K562 (cell line): ENCODE data around the gene TMX3. TPM values are rescaled to one million over a fixed set of nuclear protein-coding genes. Genes with fewer than 3 reads are reported as not detected.

Experiments used
- CREM ChIP-seq: IDR thresholded peaks from 2 replicates; pipeline ENCODE4 v1.6.1; 2014; ENCODE audit warnings: antibody characterized with exemption, low read depth
- EP400 ChIP-seq: fragments of 450-650 bp; IDR thresholded peaks from 2 replicates; pipeline ENCODE4 v1.6.1; 2017; ENCODE audit warnings: antibody characterized with exemption, mild to moderate bottlenecking, moderate library complexity
- FOXP1 ChIP-seq: sonication (generic); formaldehyde crosslinking; IDR thresholded peaks from 2 replicates; pipeline ENCODE4 v1.8.0; 2022; ENCODE audit warnings: mild to moderate bottlenecking, missing genetic modification reagents
- HCFC1 ChIP-seq: IDR thresholded peaks from 2 replicates; pipeline ENCODE4 v1.6.1; 2012; ENCODE audit warnings: low read depth, low read length, improper control_type of control experiment
- MTA1 ChIP-seq: fragments of 450-650 bp; IDR thresholded peaks from 2 replicates; pipeline ENCODE4 v1.6.1; 2017; ENCODE audit warnings: borderline replicate concordance
- MYC ChIP-seq, 2 experiments: fragments of 250-450 bp in 1 of 2; sonication (Bioruptor Pico) in 1 of 2; IDR thresholded peaks; 2 replicates each; pipeline versions ENCODE4 v1.5.1 to v1.6.1; 2012 to 2021; ENCODE audit warnings: low read depth in 2 of 2, borderline replicate concordance in 1 of 2, improper control_type of control experiment in 1 of 2, low read length in 1 of 2, mild to moderate bottlenecking in 1 of 2, moderate library complexity in 1 of 2
- NCOR1 ChIP-seq: fragments of 450-650 bp; IDR thresholded peaks from 2 replicates; pipeline ENCODE4 v1.6.1; 2016; ENCODE audit warnings: mild to moderate bottlenecking, moderate library complexity
- POLR2B ChIP-seq: fragments of 450-650 bp; IDR thresholded peaks from 2 replicates; pipeline ENCODE4 v1.6.1; 2018; ENCODE audit warnings: low read depth; ENCODE audit not compliant: partially characterized antibody
- RBM15 ChIP-seq: fragments of 200-400 bp; formaldehyde crosslinking; IDR thresholded peaks from 2 replicates; pipeline ENCODE4 v1.6.1; 2018; ENCODE audit warnings: mild to moderate bottlenecking, low read length, moderate library complexity; ENCODE audit not compliant: insufficient read depth
- SIN3B ChIP-seq: fragments of 450-650 bp; IDR thresholded peaks from 2 replicates; pipeline ENCODE4 v1.6.1; 2017; ENCODE audit warnings: low read depth, mild to moderate bottlenecking, moderate library complexity
- polyA plus RNA-seq, 8 experiments: library from polyadenylated mRNA; depleted of rRNA in 4 of 8; stranded (reverse) in 5 of 8; unstranded in 3 of 8; fragments of >200 nt; fragmentation: Nextera tagmentation in 2 of 8; fragmentation: Illumina TruSeq in 1 of 8; extraction: Ambion mirVana in 2 of 8; extraction: Trizol in 1 of 8; gene quantifications; 2 replicates each; pipeline versions ENCODE4 v1.2.1 to v1.2.3, GENCODE V29; 2011 to 2014; ENCODE audit warnings: inconsistent platforms in 1 of 8, missing spikeins in 1 of 8
- total RNA-seq, 7 experiments: library from RNA; depleted of rRNA in 6 of 7; stranded (reverse); fragments of >200 nt in 6 of 7; fragmentation: Illumina TruSeq in 2 of 7; extraction: Trizol in 2 of 7; gene quantifications; 2 replicates each; pipeline versions ENCODE4 v1.2.1 to v1.2.3, GENCODE V29; 2011 to 2021; ENCODE audit warnings: low replicate concordance in 1 of 7
- TF ChIP-seq, protein P1 (sequence below): fragments of 250-450 bp; sonication (Bioruptor Pico); IDR thresholded peaks from 2 replicates; pipeline ENCODE4 v1.4.0; 2020; ENCODE audit warnings: mild to moderate bottlenecking
- TF ChIP-seq, protein P2 (sequence below), 2 experiments: IDR thresholded peaks; 2 replicates each; pipeline ENCODE4 v1.6.1; 2011; ENCODE audit warnings: borderline replicate concordance in 1 of 2, control low read depth in 1 of 2, low read depth in 1 of 2, low read length in 1 of 2, mild to moderate bottlenecking in 1 of 2, mixed read lengths in 1 of 2, moderate library complexity in 1 of 2; ENCODE audit not compliant: insufficient read depth in 1 of 2, insufficient read length in 1 of 2, poor library complexity in 1 of 2, severe bottlenecking in 1 of 2; ENCODE audit errors: extremely low read depth in 1 of 2
- TF ChIP-seq, protein P3 (sequence below): sonication (generic); formaldehyde crosslinking; IDR thresholded peaks from 2 replicates; pipeline ENCODE4 v1.8.0; 2023; ENCODE audit warnings: mild to moderate bottlenecking, missing genetic modification reagents
- TF ChIP-seq, protein P4 (sequence below), 2 experiments: fragments of 450-650 bp; conservative IDR thresholded peaks; 2 replicates each; pipeline ENCODE4 v1.6.1; 2017; ENCODE audit warnings: mild to moderate bottlenecking in 2 of 2, moderate library complexity in 2 of 2
- TF ChIP-seq, protein P5 (sequence below): fragments of 200-800 bp; sonication (Bioruptor generic); IDR thresholded peaks from 2 replicates; pipeline ENCODE4 v1.6.1; 2017; ENCODE audit warnings: missing genetic modification characterization, missing compliant biosample characterization

Gene TMX3
- total and polyA plus RNA-seq, 9 of the 15 experiments (the other 6 are each of a cell fraction or from before 2014, with no cell fraction given): 13.2 to 40.5 (median 20.7) TPM

DNA sequence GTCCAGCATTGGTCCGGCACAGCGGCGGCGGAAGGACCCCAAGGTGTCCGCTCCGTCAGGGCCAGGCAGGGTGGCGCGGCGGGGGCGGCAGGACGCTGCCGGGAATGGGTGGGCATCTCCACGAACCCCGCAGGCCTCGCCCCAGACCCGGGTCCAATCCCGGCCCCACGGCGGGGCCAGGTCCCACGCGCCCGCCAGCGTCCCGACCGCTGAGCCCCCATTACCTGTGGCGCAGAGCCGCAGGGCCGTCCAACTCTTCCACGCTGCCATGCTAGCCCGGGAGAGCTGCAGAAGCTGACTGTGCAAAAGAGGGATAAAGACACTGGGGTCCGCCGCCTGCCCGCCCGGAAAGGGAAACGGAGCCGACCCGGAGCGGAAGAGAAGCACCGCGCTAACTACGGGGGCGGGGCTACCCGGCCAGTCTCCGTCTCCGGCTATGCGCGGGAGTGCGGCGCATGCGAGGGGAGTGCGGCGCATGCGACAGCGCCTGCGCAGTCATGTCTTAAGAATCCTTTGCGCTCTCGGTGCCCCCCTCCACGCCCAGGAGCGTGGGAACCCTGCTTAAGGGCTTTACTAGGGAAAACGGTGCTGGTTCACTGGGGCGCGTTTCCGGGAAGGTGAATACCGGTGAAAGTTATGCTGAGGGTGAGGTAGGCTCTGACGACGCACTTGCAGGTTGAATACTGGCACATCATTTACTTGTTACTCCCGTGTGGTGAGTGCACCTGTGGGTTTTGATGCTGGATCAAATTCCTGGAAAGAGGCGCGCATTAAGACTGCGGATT lies at the start of gene TMX3 (continued):
- TF ChIP-seq, protein P1, sequence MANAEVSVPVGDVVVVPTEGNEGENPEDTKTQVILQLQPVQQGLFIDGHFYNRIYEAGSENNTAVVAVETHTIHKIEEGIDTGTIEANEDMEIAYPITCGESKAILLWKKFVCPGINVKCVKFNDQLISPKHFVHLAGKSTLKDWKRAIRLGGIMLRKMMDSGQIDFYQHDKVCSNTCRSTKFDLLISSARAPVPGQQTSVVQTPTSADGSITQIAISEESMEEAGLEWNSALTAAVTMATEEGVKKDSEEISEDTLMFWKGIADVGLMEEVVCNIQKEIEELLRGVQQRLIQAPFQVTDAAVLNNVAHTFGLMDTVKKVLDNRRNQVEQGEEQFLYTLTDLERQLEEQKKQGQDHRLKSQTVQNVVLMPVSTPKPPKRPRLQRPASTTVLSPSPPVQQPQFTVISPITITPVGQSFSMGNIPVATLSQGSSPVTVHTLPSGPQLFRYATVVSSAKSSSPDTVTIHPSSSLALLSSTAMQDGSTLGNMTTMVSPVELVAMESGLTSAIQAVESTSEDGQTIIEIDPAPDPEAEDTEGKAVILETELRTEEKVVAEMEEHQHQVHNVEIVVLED (CRISPR knock-in tag): peak; percentile 35; the same call in 1 of the 2 replicates
- TF ChIP-seq HCFC1 (peak; percentile 35), MYC (IDR thresholded peaks at IDR 0.05; ENCODE audit: low read depth, low read length) (peak; percentile 37; the same call in 1 of the 2 replicates), MYC (CRISPR knock-in tag; IDR thresholded peaks at IDR 0.05; ENCODE audit: borderline replicate concordance, low read depth) (no peak), FOXP1 (CRISPR knock-in tag) (peak; percentile 81; the same call in 1 of the 2 replicates), RBM15 (no peak), MTA1 (0 out of 2 replicates have a peak, but pooled peaks have one; percentile 42), POLR2B (peak; percentile 54), NCOR1 (no peak), EP400 (peak; percentile 43; the same call in 1 of the 2 replicates), SIN3B (0 out of 2 replicates have a peak, but pooled peaks have one; percentile 13), CREM (peak; percentile 78)
- TF ChIP-seq, protein P2, sequence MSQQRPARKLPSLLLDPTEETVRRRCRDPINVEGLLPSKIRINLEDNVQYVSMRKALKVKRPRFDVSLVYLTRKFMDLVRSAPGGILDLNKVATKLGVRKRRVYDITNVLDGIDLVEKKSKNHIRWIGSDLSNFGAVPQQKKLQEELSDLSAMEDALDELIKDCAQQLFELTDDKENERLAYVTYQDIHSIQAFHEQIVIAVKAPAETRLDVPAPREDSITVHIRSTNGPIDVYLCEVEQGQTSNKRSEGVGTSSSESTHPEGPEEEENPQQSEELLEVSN (IDR thresholded peaks at IDR 0.05; ENCODE audit: borderline replicate concordance in 1 of 2, extremely low read depth in 1 of 2, insufficient read depth in 1 of 2, insufficient read length in 1 of 2, low read depth in 1 of 2, low read length in 1 of 2, poor library complexity in 1 of 2, severe bottlenecking in 1 of 2): peak; percentile 96 to 99
- TF ChIP-seq, protein P3, sequence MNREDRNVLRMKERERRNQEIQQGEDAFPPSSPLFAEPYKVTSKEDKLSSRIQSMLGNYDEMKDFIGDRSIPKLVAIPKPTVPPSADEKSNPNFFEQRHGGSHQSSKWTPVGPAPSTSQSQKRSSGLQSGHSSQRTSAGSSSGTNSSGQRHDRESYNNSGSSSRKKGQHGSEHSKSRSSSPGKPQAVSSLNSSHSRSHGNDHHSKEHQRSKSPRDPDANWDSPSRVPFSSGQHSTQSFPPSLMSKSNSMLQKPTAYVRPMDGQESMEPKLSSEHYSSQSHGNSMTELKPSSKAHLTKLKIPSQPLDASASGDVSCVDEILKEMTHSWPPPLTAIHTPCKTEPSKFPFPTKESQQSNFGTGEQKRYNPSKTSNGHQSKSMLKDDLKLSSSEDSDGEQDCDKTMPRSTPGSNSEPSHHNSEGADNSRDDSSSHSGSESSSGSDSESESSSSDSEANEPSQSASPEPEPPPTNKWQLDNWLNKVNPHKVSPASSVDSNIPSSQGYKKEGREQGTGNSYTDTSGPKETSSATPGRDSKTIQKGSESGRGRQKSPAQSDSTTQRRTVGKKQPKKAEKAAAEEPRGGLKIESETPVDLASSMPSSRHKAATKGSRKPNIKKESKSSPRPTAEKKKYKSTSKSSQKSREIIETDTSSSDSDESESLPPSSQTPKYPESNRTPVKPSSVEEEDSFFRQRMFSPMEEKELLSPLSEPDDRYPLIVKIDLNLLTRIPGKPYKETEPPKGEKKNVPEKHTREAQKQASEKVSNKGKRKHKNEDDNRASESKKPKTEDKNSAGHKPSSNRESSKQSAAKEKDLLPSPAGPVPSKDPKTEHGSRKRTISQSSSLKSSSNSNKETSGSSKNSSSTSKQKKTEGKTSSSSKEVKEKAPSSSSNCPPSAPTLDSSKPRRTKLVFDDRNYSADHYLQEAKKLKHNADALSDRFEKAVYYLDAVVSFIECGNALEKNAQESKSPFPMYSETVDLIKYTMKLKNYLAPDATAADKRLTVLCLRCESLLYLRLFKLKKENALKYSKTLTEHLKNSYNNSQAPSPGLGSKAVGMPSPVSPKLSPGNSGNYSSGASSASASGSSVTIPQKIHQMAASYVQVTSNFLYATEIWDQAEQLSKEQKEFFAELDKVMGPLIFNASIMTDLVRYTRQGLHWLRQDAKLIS (CRISPR knock-in tag): 0 out of 2 replicates have a peak, but pooled peaks have one; percentile 44
- TF ChIP-seq, protein P4, sequence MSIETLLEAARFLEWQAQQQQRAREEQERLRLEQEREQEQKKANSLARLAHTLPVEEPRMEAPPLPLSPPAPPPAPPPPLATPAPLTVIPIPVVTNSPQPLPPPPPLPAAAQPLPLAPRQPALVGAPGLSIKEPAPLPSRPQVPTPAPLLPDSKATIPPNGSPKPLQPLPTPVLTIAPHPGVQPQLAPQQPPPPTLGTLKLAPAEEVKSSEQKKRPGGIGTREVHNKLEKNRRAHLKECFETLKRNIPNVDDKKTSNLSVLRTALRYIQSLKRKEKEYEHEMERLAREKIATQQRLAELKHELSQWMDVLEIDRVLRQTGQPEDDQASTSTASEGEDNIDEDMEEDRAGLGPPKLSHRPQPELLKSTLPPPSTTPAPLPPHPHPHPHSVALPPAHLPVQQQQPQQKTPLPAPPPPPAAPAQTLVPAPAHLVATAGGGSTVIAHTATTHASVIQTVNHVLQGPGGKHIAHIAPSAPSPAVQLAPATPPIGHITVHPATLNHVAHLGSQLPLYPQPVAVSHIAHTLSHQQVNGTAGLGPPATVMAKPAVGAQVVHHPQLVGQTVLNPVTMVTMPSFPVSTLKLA (conservative IDR thresholded peaks at IDR 0.05): peak; percentile 58 to 74; a peak in 3 of 4 replicates
- TF ChIP-seq, protein P5, sequence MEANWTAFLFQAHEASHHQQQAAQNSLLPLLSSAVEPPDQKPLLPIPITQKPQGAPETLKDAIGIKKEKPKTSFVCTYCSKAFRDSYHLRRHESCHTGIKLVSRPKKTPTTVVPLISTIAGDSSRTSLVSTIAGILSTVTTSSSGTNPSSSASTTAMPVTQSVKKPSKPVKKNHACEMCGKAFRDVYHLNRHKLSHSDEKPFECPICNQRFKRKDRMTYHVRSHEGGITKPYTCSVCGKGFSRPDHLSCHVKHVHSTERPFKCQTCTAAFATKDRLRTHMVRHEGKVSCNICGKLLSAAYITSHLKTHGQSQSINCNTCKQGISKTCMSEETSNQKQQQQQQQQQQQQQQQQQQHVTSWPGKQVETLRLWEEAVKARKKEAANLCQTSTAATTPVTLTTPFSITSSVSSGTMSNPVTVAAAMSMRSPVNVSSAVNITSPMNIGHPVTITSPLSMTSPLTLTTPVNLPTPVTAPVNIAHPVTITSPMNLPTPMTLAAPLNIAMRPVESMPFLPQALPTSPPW: peak; percentile 79
- TF ChIP-seq, all 486 proteins: peak for 60
